Astrocyte (in vitro differentiated cells and primary cell): ENCODE measurements around the gene MMP1. TPM values are rescaled to one million over a fixed set of nuclear protein-coding genes. Genes with fewer than 3 reads are reported as not detected.

ENCODE experiments used
- DNase-seq: peaks from one replicate; pipeline ENCODE4 v3.0.0-alpha.2; 2010; ENCODE audit warnings: low read depth
- FAIRE-seq: peaks from 2 replicates; lab custom pipeline; 2011; peaks lifted over from hg19 to GRCh38; lab: Jason Lieb, UNC
- H2AFZ ChIP-seq: 2 replicates; pipeline ENCODE4 v1.6.0; 2012; ENCODE audit warnings: low read depth, low read length, inconsistent platforms
- H3K27ac ChIP-seq: 2 replicates; pipeline ENCODE4 v1.5.1; 2011; ENCODE audit warnings: low read depth, low read length, inconsistent platforms
- H3K27me3 ChIP-seq: 2 replicates; pipeline ENCODE4 v1.6.0; 2011; ENCODE audit warnings: low read length, inconsistent platforms; ENCODE audit not compliant: insufficient read depth
- H3K36me3 ChIP-seq: 2 replicates; pipeline ENCODE4 v1.5.1; 2011; ENCODE audit warnings: low read length, inconsistent platforms; ENCODE audit not compliant: insufficient read depth
- H3K4me1 ChIP-seq: 2 replicates; pipeline ENCODE4 v1.5.1; 2011; ENCODE audit warnings: low read length, inconsistent platforms; ENCODE audit not compliant: insufficient read depth
- H3K4me2 ChIP-seq: 2 replicates; pipeline ENCODE4 v1.6.0; 2012; ENCODE audit warnings: low read length, inconsistent platforms
- H3K4me3 ChIP-seq: 2 replicates; pipeline ENCODE4 v1.5.1; 2011; ENCODE audit warnings: low read depth, mild to moderate bottlenecking, low read length, inconsistent platforms; ENCODE audit not compliant: insufficient read depth
- H3K79me2 ChIP-seq: 2 replicates; pipeline ENCODE4 v1.6.0; 2012; ENCODE audit warnings: mild to moderate bottlenecking, low read length, inconsistent platforms; ENCODE audit not compliant: insufficient read depth
- H3K9ac ChIP-seq: 2 replicates; pipeline ENCODE4 v1.6.0; 2012; ENCODE audit warnings: mild to moderate bottlenecking, low read length, inconsistent platforms
- H3K9me3 ChIP-seq: 2 replicates; pipeline ENCODE4 v1.5.1; 2012; ENCODE audit warnings: low read depth, mild to moderate bottlenecking, low read length, inconsistent platforms; ENCODE audit not compliant: insufficient read depth
- H4K20me1 ChIP-seq: 2 replicates; pipeline ENCODE4 v1.6.0; 2012; ENCODE audit warnings: low read length, inconsistent platforms; ENCODE audit not compliant: insufficient read depth
- H3K27ac Mint-ChIP-seq: one replicate; pipeline ENCODE4 v1.8.0; 2021; ENCODE audit warnings: mild to moderate bottlenecking, mixed read lengths; ENCODE audit not compliant: unreplicated experiment
- H3K27me3 Mint-ChIP-seq: one replicate; pipeline ENCODE4 v1.8.0; 2021; ENCODE audit warnings: low read depth, mixed read lengths; ENCODE audit not compliant: unreplicated experiment
- H3K36me3 Mint-ChIP-seq: one replicate; pipeline ENCODE4 v1.8.0; 2021; ENCODE audit warnings: low read depth, mixed read lengths; ENCODE audit not compliant: unreplicated experiment
- H3K4me1 Mint-ChIP-seq: one replicate; pipeline ENCODE4 v1.8.0; 2021; ENCODE audit warnings: low read depth, mixed read lengths; ENCODE audit not compliant: unreplicated experiment
- H3K4me3 Mint-ChIP-seq: one replicate; pipeline ENCODE4 v1.8.0; 2021; ENCODE audit warnings: mild to moderate bottlenecking, moderate library complexity, mixed read lengths; ENCODE audit not compliant: unreplicated experiment
- H3K9me3 Mint-ChIP-seq: one replicate; pipeline ENCODE4 v1.8.0; 2021; ENCODE audit warnings: mild to moderate bottlenecking, mixed read lengths; ENCODE audit not compliant: unreplicated experiment
- CTCF ChIP-seq: IDR thresholded peaks from 2 replicates; pipeline ENCODE4 v1.5.1; 2011; ENCODE audit warnings: low read depth, mild to moderate bottlenecking, inconsistent platforms, low read length, moderate library complexity; ENCODE audit not compliant: insufficient read depth
- EZH2 ChIP-seq: IDR thresholded peaks from 2 replicates; pipeline ENCODE4 v1.6.1; 2012; ENCODE audit warnings: mild to moderate bottlenecking, low read length, inconsistent platforms; ENCODE audit not compliant: insufficient read depth
- total RNA-seq: library from RNA; stranded (reverse); gene quantifications from 2 replicates; pipeline ENCODE4 v1.2.1, GENCODE V29; 2021

Gene MMP1
- total RNA-seq, 1 donor from 2014 or later: 0.64 TPM

- Histone ChIP-seq H3K79me2 (no peaks in the 10 kb centered on the region), H3K27ac (no peak overlapping the region), H3K27me3 (no peaks in the 10 kb centered on the region), H3K4me3 (no peak overlapping the region), H2AFZ (no peak overlapping the region), H3K9me3 (no peaks in the 10 kb centered on the region), H3K36me3 (no peaks in the 10 kb centered on the region), H3K4me1 (no peaks in the 10 kb centered on the region), H3K4me2 (no peak overlapping the region), H4K20me1 (no peaks in the 10 kb centered on the region), H3K9ac (no peak overlapping the region)
- Mint-ChIP-seq H3K36me3 (no peaks in the 10 kb centered on the region), H3K9me3 (peaks cover 3% of the 10 kb centered on the region), H3K4me1 (peaks cover 5% of the 10 kb centered on the region), H3K4me3 (no peak overlapping the region), H3K27me3 (no peaks in the 10 kb centered on the region), H3K27ac (no peak overlapping the region)
- peak; percentile 13 for FAIRE-seq
- no peak for DNase-seq
- no peak for TF ChIP-seq EZH2
- TF ChIP-seq CTCF: peak; percentile 64
These were observed 13.1 kb upstream of the MMP1 start for GRCh38 chr11:102810950-102811660.

GRCh38 chr11:102809971-102810370, 12.0 kb upstream of the MMP1 start:
- Mint-ChIP-seq H3K27me3 (no peaks in the 10 kb centered on the region), H3K36me3 (no peaks in the 10 kb centered on the region), H3K4me1 (peaks cover 8% of the 10 kb centered on the region), H3K4me3 (no peak overlapping the region), H3K27ac (no peak overlapping the region), H3K9me3 (peaks cover 3% of the 10 kb centered on the region)
- Histone ChIP-seq H3K36me3 (no peaks in the 10 kb centered on the region), H3K4me2 (no peak overlapping the region), H3K27me3 (no peaks in the 10 kb centered on the region), H3K9me3 (no peaks in the 10 kb centered on the region), H3K9ac (no peak overlapping the region), H3K27ac (no peak overlapping the region), H3K79me2 (no peaks in the 10 kb centered on the region), H3K4me3 (no peak overlapping the region), H3K4me1 (no peaks in the 10 kb centered on the region), H4K20me1 (no peaks in the 10 kb centered on the region), H2AFZ (no peak overlapping the region)
- TF ChIP-seq CTCF: no peak
- TF ChIP-seq EZH2: no peak
- FAIRE-seq (no peak), DNase-seq (no peak)

GRCh38 chr11:102807921-102808320, 10.0 kb upstream of the MMP1 start:
- Histone ChIP-seq H2AFZ (peak overlapping the region; percentile 28), H3K9ac (no peak overlapping the region), H3K36me3 (no peaks in the 10 kb centered on the region), H3K79me2 (no peaks in the 10 kb centered on the region), H4K20me1 (no peaks in the 10 kb centered on the region), H3K4me2 (peak overlapping the region; percentile 12), H3K9me3 (no peaks in the 10 kb centered on the region), H3K4me3 (no peak overlapping the region), H3K27me3 (no peaks in the 10 kb centered on the region), H3K4me1 (no peaks in the 10 kb centered on the region), H3K27ac (no peak overlapping the region)
- Mint-ChIP-seq H3K36me3 (no peaks in the 10 kb centered on the region), H3K9me3 (peaks cover 1% of the 10 kb centered on the region), H3K27me3 (no peaks in the 10 kb centered on the region), H3K27ac (peak overlapping the region; percentile 66), H3K4me3 (no peak overlapping the region), H3K4me1 (peaks cover 8% of the 10 kb centered on the region)
- TF ChIP-seq CTCF: peak; percentile 13
- TF ChIP-seq EZH2: no peak
- FAIRE-seq (no peak), DNase-seq (no peak)
